PC-9 (cell line): ENCODE measurements around the gene NR2E3.

Experiments
- CTCF ChIP-seq: fragments of 200-600 bp; sonication (generic); conservative IDR thresholded peaks from 2 replicates; pipeline ENCODE4 v1.6.1; 2017; ENCODE audit warnings: mixed run types, antibody characterized with exemption, mild to moderate bottlenecking, moderate library complexity
- EZH2 ChIP-seq: fragments of 200-600 bp; sonication (generic); IDR thresholded peaks from 2 replicates; pipeline ENCODE4 v1.8.0; 2017; ENCODE audit warnings: antibody characterized with exemption, low read depth

GRCh38 chr15:71781179-71781964 is 29.0 kb upstream of the NR2E3 start:
- TF ChIP-seq CTCF = no peak
- no peak for TF ChIP-seq EZH2
